A673 (cell line): ENCODE data around the gene CKM.

Experiments used
- EZH2 ChIP-seq: fragments of 200-600 bp; sonication (generic); IDR thresholded peaks from 2 replicates; pipeline ENCODE4 v1.6.1; 2017; ENCODE audit warnings: borderline replicate concordance, low read depth, mild to moderate bottlenecking, mixed read lengths, antibody characterized with exemption, low read length; ENCODE audit not compliant: poor library complexity, severe bottlenecking
- TF ChIP-seq, protein P1 (sequence below): fragments of 300-800, 200-600 bp; sonication (generic); conservative IDR thresholded peaks from 2 replicates; pipeline ENCODE4 v1.5.1; 2017; ENCODE audit warnings: low read depth, mild to moderate bottlenecking, antibody characterized with exemption, low read length, moderate library complexity, mixed read lengths

DNA sequence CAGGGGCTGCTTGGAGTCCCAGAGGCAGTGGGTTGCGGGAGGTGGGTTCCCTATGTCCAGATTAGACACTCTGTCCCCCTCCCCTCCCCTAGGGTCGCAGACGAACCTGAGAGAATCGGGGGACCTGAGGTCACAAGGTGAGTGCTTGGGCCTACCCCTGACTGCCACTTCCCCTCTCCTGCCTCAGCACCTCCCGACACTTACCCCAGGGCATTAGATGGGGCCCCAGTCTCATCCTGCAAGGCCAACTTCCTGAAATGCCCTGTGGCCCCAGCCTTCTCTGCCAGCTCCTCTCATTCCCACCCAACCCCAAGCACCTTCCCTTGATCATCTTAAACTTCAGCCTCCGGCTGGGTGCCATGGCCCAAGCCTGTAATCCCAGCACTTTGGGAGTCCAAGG, 23.0 kb downstream of the CKM start:
- TF ChIP-seq, protein P1, sequence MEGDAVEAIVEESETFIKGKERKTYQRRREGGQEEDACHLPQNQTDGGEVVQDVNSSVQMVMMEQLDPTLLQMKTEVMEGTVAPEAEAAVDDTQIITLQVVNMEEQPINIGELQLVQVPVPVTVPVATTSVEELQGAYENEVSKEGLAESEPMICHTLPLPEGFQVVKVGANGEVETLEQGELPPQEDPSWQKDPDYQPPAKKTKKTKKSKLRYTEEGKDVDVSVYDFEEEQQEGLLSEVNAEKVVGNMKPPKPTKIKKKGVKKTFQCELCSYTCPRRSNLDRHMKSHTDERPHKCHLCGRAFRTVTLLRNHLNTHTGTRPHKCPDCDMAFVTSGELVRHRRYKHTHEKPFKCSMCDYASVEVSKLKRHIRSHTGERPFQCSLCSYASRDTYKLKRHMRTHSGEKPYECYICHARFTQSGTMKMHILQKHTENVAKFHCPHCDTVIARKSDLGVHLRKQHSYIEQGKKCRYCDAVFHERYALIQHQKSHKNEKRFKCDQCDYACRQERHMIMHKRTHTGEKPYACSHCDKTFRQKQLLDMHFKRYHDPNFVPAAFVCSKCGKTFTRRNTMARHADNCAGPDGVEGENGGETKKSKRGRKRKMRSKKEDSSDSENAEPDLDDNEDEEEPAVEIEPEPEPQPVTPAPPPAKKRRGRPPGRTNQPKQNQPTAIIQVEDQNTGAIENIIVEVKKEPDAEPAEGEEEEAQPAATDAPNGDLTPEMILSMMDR: no peak
- TF ChIP-seq EZH2: no peak
